ENCODE measurements around the gene TMEM132D. TPM values are rescaled to one million over a fixed set of nuclear protein-coding genes. Genes with fewer than 3 reads are reported as not detected.

TMEM132D gene
- total and polyA plus RNA-seq, 2 of the 8 experiments (the other 6 are each of a cell fraction or from before 2014, with no cell fraction given) = 3.5 to 10.1 TPM

DNA sequence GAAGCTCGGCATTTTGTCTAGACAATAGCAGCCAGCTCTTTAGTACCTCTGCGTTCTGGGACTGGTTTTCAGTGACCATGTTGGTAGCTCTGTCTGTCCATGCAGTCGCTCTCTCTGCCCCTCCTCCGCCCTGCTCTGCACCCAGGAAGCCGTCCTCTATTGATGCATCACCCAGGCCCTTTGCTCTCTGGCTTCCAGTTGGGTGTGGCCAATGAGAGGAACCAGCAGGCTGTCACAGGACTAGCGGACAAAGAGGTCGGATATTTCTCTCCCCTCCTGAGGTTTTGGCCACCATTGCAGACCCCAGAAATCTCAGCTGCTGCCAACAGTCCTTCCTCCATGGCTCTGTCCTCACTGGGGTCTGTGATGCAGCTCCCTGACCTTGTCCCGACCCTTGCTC, 180.6 kb downstream of the TMEM132D start:
- Histone ChIP-seq H4K8ac (ENCODE audit: extremely low read depth, insufficient read depth, low read length) (no peak overlapping the region), H3K27me3 (replicated peaks in 1 of 4; ENCODE audit: control insufficient read depth in 3 of 4, extremely low read depth in 1 of 4, insufficient read depth in 3 of 4, low read length in 3 of 4) (no peaks in the 10 kb centered on the region), H3K27ac (ENCODE audit: low read depth, low read length) (no peak overlapping the region), H3K4me3 (ENCODE audit: extremely low read depth in 1 of 4, insufficient read depth in 2 of 4, low read depth in 3 of 4, low read length in 4 of 4) (no peak overlapping the region), H4K91ac (replicated peaks; ENCODE audit: insufficient read length, low read length) (no peak overlapping the region), H3K4me1 (replicated peaks in 1 of 4; ENCODE audit: control insufficient read depth in 3 of 4, insufficient read depth in 4 of 4, low read length in 3 of 4) (no peaks in the 10 kb centered on the region), H3K79me1 (ENCODE audit: low read depth, low read length) (no peaks in the 10 kb centered on the region; the same call in 1 of the 2 replicates), H3K36me3 (ENCODE audit: control insufficient read depth in 2 of 4, insufficient read depth in 4 of 4, low read length in 3 of 4) (no peaks in the 10 kb centered on the region), H3K23me2 (ENCODE audit: low read depth, low read length) (0 out of 2 replicates have a peak, but pooled peaks cover 2% of the 10 kb centered on the region), H3K18ac (ENCODE audit: extremely low read depth, low read length) (no peak overlapping the region), H2AFZ (ENCODE audit: low read length) (no peak overlapping the region), H2AK5ac (ENCODE audit: low read depth, low read length) (no peak overlapping the region; the same call in 1 of the 2 replicates), H3K23ac (ENCODE audit: insufficient read length) (no peak overlapping the region), H2BK15ac (ENCODE audit: low read length) (no peak overlapping the region), H2BK12ac (ENCODE audit: low read depth, low read length) (no peak overlapping the region), H3K9me3 (ENCODE audit: insufficient read depth in 2 of 2, low read depth in 1 of 2, low read length in 1 of 2) (no peaks in the 10 kb centered on the region; a peak in 1 of 4 replicates), H3K79me2 (ENCODE audit: control insufficient read depth in 1 of 2, insufficient read depth in 2 of 2, low read length in 2 of 2) (no peaks in the 10 kb centered on the region), H3K56ac (replicated peaks; ENCODE audit: insufficient read length, low read depth, low read length) (no peak overlapping the region), H4K5ac (ENCODE audit: insufficient read length, low read depth, low read length) (no peak overlapping the region), H4K20me1 (replicated peaks in 1 of 2; ENCODE audit: control insufficient read depth in 1 of 2, insufficient read depth in 2 of 2, low read length in 2 of 2) (no peaks in the 10 kb centered on the region), H2BK120ac (replicated peaks; ENCODE audit: low read depth, low read length) (no peak overlapping the region), H3K9ac (replicated peaks in 1 of 4; ENCODE audit: extremely low read depth in 1 of 4, low read depth in 3 of 4, low read length in 3 of 4) (no peak overlapping the region), H3K4me2 (ENCODE audit: insufficient read depth in 1 of 2, low read depth in 2 of 2, low read length in 2 of 2) (no peak overlapping the region), H2BK20ac (ENCODE audit: low read length) (no peak overlapping the region), H2BK5ac (ENCODE audit: low read depth, low read length) (no peak overlapping the region), H3K4ac (replicated peaks; ENCODE audit: insufficient read length, low read depth, low read length) (no peak overlapping the region), H3K14ac (ENCODE audit: insufficient read length) (no peak overlapping the region)
- TF ChIP-seq RBBP5 (IDR thresholded peaks at IDR 0.05; ENCODE audit: borderline replicate concordance, low read depth, low read length) = no peak
- TF ChIP-seq SUZ12 (IDR thresholded peaks at IDR 0.05; ENCODE audit: low read length) = no peak
- TF ChIP-seq SP4 (IDR thresholded peaks at IDR 0.05; ENCODE audit: low read length) = no peak
- CTCF ChIA-PET (ENCODE audit: partially characterized antibody) = no interaction called here
- FAIRE-seq (no peak), DNase-seq (ENCODE audit: low read depth in 1 of 2, low spot score in 2 of 2) (peak in 1 of 2 experiments; percentile 8)
- POLR2A ChIA-PET (ENCODE audit: partially characterized antibody) = no interaction called here
- 89% methylated on average over 8 of the region's 8 CpGs; no CpG with 5 or more reads in 1 of the 2 experiments for WGBS, 2 experiments (ENCODE audit: extremely low coverage in 1 of 2, insufficient coverage in 1 of 2, insufficient read length in 1 of 2, insufficient replicate concordance in 2 of 2, low coverage in 1 of 2, low lambda C conversion rate in 2 of 2, missing lambda C conversion rate in 1 of 2)

Data from H1 (cell line).